Sigmoid colon (tissue), 7 donors: ENCODE results near the gene KCNJ5. TPM values are rescaled to one million over a fixed set of nuclear protein-coding genes. Genes with fewer than 3 reads are reported as not detected.

Source experiments
- DNase-seq: peaks from one replicate; pipeline ENCODE4 v3.0.0-alpha.2; 2019
- H3K27ac ChIP-seq, 4 donors: fragments of 200-600 bp; sonication (generic); one replicate each; pipeline ENCODE4 v1.5.1; 2016 to 2019; ENCODE audit warnings: mild to moderate bottlenecking in 1 of 4
- H3K27me3 ChIP-seq, 3 donors: fragments of 200-600 bp; sonication (generic); one replicate each; pipeline ENCODE4 v1.5.1; 2019; ENCODE audit warnings: mild to moderate bottlenecking in 1 of 3
- H3K36me3 ChIP-seq, 4 donors: fragments of 200-600 bp; sonication (generic); one replicate each; pipeline ENCODE4 v1.5.1; 2016 to 2019
- H3K4me1 ChIP-seq, 4 donors: fragments of 200-600 bp; sonication (generic); one replicate each; pipeline ENCODE4 v1.5.1; 2017 to 2019
- H3K4me3 ChIP-seq, 4 donors: fragments of 200-600 bp; sonication (generic); one replicate each; pipeline ENCODE4 v1.5.1; 2017 to 2019; ENCODE audit warnings: mild to moderate bottlenecking in 2 of 4, moderate library complexity in 1 of 4
- H3K9me3 ChIP-seq, 4 donors: fragments of 200-600 bp in 3 of 4; sonication (generic) in 3 of 4; one replicate each; pipeline versions ENCODE4 v1.5.1 to v1.6.1; 2013 to 2019
- CTCF ChIP-seq, 4 experiments: fragments of 450-650 bp in 3 of 4; fragments of 200-600 bp in 1 of 4; IDR thresholded peaks; one replicate each; pipeline ENCODE4 v1.5.1; 2016 to 2019; ENCODE audit warnings: antibody characterized with exemption in 4 of 4, mild to moderate bottlenecking in 3 of 4, moderate library complexity in 2 of 4
- EP300 ChIP-seq, 4 donors: sonication (generic); formaldehyde crosslinking; IDR thresholded peaks; one replicate each; pipeline ENCODE4 v1.6.1; 2017; ENCODE audit warnings: antibody characterized with exemption in 4 of 4
- POLR2A ChIP-seq, 2 donors: fragments of 450-650 bp; IDR thresholded peaks; one replicate each; pipeline ENCODE4 v1.6.1; 2016; ENCODE audit warnings: antibody characterized with exemption in 2 of 2, mild to moderate bottlenecking in 2 of 2, moderate library complexity in 2 of 2
- POLR2AphosphoS5 ChIP-seq, 4 donors: sonication (generic); formaldehyde crosslinking; IDR thresholded peaks; one replicate each; pipeline ENCODE4 v1.6.1; 2017; ENCODE audit warnings: antibody characterized with exemption in 4 of 4
- WGBS, 2 donors: extraction: QIAGEN DNeasy Blood & Tissue Kit; methylation state at CpG; one replicate each; pipeline ENCODE4 v1.1.7; 2013; 5-methylcytosine and 5-hydroxymethylcytosine counted together
- intact Hi-C: fragments of 100-400 bp; cut with DNase I; formaldehyde crosslinking; loops from one replicate; pipeline ENCODE4 v1.15.1; 2023
- polyA plus RNA-seq, 3 donors: library from polyadenylated mRNA; stranded (reverse); fragments of 200-250 nt; gene quantifications; one replicate each; pipeline ENCODE4 v1.2.3, GENCODE V29; 2013
- total RNA-seq, 4 donors: library from RNA; depleted of rRNA; stranded (reverse); fragments of >200 nt; gene quantifications; one replicate each; pipeline ENCODE4 v1.1.0, GENCODE V29; 2016
- donor health status: healthy with polysubstance abuse.
- donor health status: Bipolar disorder and iron deficiency.
- donor health status: healthy.

The KCNJ5 gene
- total and polyA plus RNA-seq, 7 donors = 0.58 to 4.7 (median 2.0) TPM; not detected in 1

GRCh38 chr11:128878455-128878854, 12.7 kb upstream of the KCNJ5 start:
- WGBS, 2 donors = 76 to 80% methylated on average over 2 of the region's 2 CpGs
- intact Hi-C loops = no loop called here
- H3K4me1 ChIP-seq = no peaks in the 10 kb centered on the region
- no peaks in the 10 kb centered on the region for H3K27me3 ChIP-seq
- TF ChIP-seq EP300 (IDR thresholded peaks at IDR 0.05) (no peak), CTCF (IDR thresholded peaks at IDR 0.05) (no peak), POLR2A (IDR thresholded peaks at IDR 0.05) (no peak), POLR2AphosphoS5 (IDR thresholded peaks at IDR 0.05) (no peak)
- no peak for DNase-seq
- no peak overlapping the region for H3K27ac ChIP-seq
- H3K4me3 ChIP-seq = no peak overlapping the region
- no peaks in the 10 kb centered on the region for H3K9me3 ChIP-seq
- no peaks in the 10 kb centered on the region for H3K36me3 ChIP-seq

- no peaks in the 10 kb centered on the region for H3K36me3 ChIP-seq
- 79 to 86% methylated on average over 12 of the region's 12 CpGs for WGBS, 2 donors
- peak; percentile 17 for DNase-seq
Observed at GRCh38 chr11:128879817-128880216, 11.3 kb upstream of the KCNJ5 start.

GRCh38 chr11:128881221-128881620, 9.9 kb upstream of the KCNJ5 start:
- no peak overlapping the region for H3K27ac ChIP-seq
- peak; percentile 10 for DNase-seq
- no peak overlapping the region for H3K4me3 ChIP-seq
- no peaks in the 10 kb centered on the region for H3K9me3 ChIP-seq
- 78 to 85% methylated on average over 8 of the region's 8 CpGs for WGBS, 2 donors
- intact Hi-C loops = no loop called here
- TF ChIP-seq CTCF (IDR thresholded peaks at IDR 0.05) (no peak), POLR2A (IDR thresholded peaks at IDR 0.05) (no peak), EP300 (IDR thresholded peaks at IDR 0.05) (no peak), POLR2AphosphoS5 (IDR thresholded peaks at IDR 0.05) (no peak)
- H3K36me3 ChIP-seq = no peaks in the 10 kb centered on the region
- no peaks in the 10 kb centered on the region for H3K27me3 ChIP-seq
- no peaks in the 10 kb centered on the region for H3K4me1 ChIP-seq

More at GRCh38 chr11:128879817-128880216, 11.3 kb upstream of the KCNJ5 start:
- no peak overlapping the region for H3K4me3 ChIP-seq
- H3K27ac ChIP-seq = no peak overlapping the region
- H3K27me3 ChIP-seq = no peaks in the 10 kb centered on the region
- H3K4me1 ChIP-seq = no peaks in the 10 kb centered on the region
- H3K9me3 ChIP-seq = no peaks in the 10 kb centered on the region
- TF ChIP-seq EP300 (IDR thresholded peaks at IDR 0.05) (no peak), POLR2AphosphoS5 (IDR thresholded peaks at IDR 0.05) (no peak), CTCF (IDR thresholded peaks at IDR 0.05) (no peak), POLR2A (IDR thresholded peaks at IDR 0.05) (no peak)
- intact Hi-C loops = no loop called here

GRCh38 chr11:128882451-128882850, 8.7 kb upstream of the KCNJ5 start:
- intact Hi-C loops = no loop called here
- Histone ChIP-seq H3K27me3 (no peaks in the 10 kb centered on the region), H3K4me1 (no peaks in the 10 kb centered on the region), H3K9me3 (no peaks in the 10 kb centered on the region), H3K27ac (no peak overlapping the region), H3K36me3 (no peaks in the 10 kb centered on the region), H3K4me3 (no peak overlapping the region)
- no peak for DNase-seq
- 82 to 89% methylated on average over 5 of the region's 5 CpGs for WGBS, 2 donors
- TF ChIP-seq CTCF (IDR thresholded peaks at IDR 0.05) = no peak
- no peak for TF ChIP-seq POLR2AphosphoS5 (IDR thresholded peaks at IDR 0.05)
- TF ChIP-seq POLR2A (IDR thresholded peaks at IDR 0.05) = no peak
- TF ChIP-seq EP300 (IDR thresholded peaks at IDR 0.05) = no peak

GRCh38 chr11:128884054-128884453, 7.1 kb upstream of the KCNJ5 start:
- H3K9me3 ChIP-seq = no peaks in the 10 kb centered on the region
- 29 to 37% methylated on average over 4 of the region's 4 CpGs for WGBS, 2 donors
- H3K27ac ChIP-seq = no peak overlapping the region
- H3K27me3 ChIP-seq = peaks cover 0 to 12% (median 10%) of the 10 kb centered on the region in 3 donors
- TF ChIP-seq EP300 (IDR thresholded peaks at IDR 0.05) (no peak), POLR2A (IDR thresholded peaks at IDR 0.05) (no peak), POLR2AphosphoS5 (IDR thresholded peaks at IDR 0.05) (no peak), CTCF (IDR thresholded peaks at IDR 0.05) (no peak)
- intact Hi-C loops = loop anchor here (1.0 kb wide), 1 partner anchor 72 kb away; no protein-coding TSS in a partner anchor
- no peaks in the 10 kb centered on the region for H3K36me3 ChIP-seq
- no peaks in the 10 kb centered on the region for H3K4me1 ChIP-seq
- DNase-seq = no peak
- H3K4me3 ChIP-seq = no peak overlapping the region
